Femur (tissue), 1 donor: ENCODE results near the gene WIF1.

Experiments used
- DNase-seq: peaks from one replicate; pipeline ENCODE4 v3.0.0-alpha.2; 2017

WIF1 gene

DNA sequence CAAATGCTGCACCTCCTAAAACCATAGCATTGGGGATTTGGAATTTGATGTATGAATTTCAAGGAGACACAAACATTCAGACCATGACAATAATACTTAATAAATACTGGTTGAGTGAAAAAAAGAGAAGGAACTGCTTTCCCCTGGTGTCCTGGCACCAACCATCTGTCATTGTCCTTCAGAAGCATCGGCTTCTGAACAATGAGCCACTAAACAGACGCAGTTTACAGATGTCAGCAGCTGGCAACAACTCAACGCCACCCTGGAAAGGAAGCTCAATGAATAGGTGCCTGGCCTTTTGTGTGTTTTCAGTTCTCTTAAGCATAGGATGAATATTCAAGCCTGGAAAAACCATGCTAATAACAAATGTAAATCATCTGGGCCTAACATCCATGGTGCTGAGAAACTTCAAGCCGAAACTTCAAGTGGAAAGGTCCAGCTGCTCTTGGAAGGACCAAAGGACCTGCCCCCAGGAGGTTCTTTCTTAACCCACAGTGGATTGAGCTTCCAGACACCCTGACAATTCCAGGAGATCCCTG is 101.3 kb downstream of the WIF1 start:
- DNase-seq = no peak

- DNase-seq = no peak
These were observed 104.0 kb downstream of the WIF1 start for GRCh38 chr12:65016881-65017650.

DNA sequence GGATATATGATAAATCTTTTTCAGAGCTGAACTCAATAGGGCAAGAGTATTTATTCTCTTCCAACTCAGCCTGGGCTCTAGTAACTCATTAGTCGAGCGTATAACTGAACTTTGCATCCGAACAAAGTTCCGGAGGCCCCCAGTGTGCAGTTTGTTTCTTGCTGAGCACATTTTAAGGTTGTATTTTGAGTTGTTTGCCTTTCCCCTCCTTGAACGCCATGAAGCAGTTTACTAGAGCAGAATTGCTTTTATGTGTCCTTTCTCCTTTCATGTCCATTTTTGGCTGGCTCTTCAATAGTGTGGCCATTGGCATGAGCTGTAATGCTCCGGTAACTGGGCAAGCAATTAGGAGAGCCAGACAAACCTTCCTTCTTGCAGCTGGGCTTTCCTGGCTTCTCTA is 105.3 kb downstream of the WIF1 start:
- DNase-seq = no peak

GRCh38 chr12:65014504-65015271 is 106.4 kb downstream of the WIF1 start:
- DNase-seq = no peak

DNA sequence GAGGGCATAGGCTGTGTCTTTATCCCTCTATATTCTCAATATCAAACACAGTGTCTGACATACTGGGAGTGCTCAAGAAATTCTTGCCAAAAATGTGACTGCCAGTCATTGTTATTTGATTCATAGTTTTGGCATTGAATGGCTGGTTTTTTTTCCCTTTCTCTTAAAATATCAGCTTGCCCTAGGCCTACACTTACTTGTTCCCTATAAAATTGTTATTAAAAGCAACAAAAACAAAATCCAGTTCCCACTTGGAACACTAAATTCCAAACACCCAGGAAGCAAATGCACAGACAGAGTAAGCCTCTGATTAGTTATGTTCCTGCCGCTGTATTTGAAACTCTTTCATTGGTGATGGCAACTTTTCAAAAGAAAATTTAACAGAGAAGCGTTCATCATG is 110.7 kb downstream of the WIF1 start:
- no peak for DNase-seq

GRCh38 chr12:65005716-65006115 is 115.4 kb downstream of the WIF1 start:
- DNase-seq = no peak

GRCh38 chr12:65004270-65004669 is 116.8 kb downstream of the WIF1 start:
- DNase-seq = no peak
